NCI-H2107 treated with DMSO at 0.1 percent for 48 hours (cell line): ENCODE data around the gene GLI1.

Source experiments
- DNase-seq: peaks from one replicate; lab custom pipeline; 2025; ENCODE audit not compliant: unreplicated experiment; lab: John Stamatoyannopoulos, UW

The GLI1 gene

GRCh38 chr12:57518176-57518919, 58.8 kb downstream of the GLI1 start:
- DNase-seq: no peak

- no peak for DNase-seq
Measured at GRCh38 chr12:57518920-57519795, 59.6 kb downstream of the GLI1 start.

- no peak for DNase-seq
Measured at GRCh38 chr12:57519796-57520052, 60.1 kb downstream of the GLI1 start.

GRCh38 chr12:57520053-57520818, 60.7 kb downstream of the GLI1 start, which contains the start of gene DDIT3:
Gene DDIT3 (minus strand): TSS chr12:57520514. CDS start chr12:57517406, 3,108 bp downstream.
- peak; percentile 98 for DNase-seq

- DNase-seq: no peak
Measured at GRCh38 chr12:57521525-57522010, 62.0 kb downstream of the GLI1 start.
